ENCODE results near the gene MYORG.

DNA sequence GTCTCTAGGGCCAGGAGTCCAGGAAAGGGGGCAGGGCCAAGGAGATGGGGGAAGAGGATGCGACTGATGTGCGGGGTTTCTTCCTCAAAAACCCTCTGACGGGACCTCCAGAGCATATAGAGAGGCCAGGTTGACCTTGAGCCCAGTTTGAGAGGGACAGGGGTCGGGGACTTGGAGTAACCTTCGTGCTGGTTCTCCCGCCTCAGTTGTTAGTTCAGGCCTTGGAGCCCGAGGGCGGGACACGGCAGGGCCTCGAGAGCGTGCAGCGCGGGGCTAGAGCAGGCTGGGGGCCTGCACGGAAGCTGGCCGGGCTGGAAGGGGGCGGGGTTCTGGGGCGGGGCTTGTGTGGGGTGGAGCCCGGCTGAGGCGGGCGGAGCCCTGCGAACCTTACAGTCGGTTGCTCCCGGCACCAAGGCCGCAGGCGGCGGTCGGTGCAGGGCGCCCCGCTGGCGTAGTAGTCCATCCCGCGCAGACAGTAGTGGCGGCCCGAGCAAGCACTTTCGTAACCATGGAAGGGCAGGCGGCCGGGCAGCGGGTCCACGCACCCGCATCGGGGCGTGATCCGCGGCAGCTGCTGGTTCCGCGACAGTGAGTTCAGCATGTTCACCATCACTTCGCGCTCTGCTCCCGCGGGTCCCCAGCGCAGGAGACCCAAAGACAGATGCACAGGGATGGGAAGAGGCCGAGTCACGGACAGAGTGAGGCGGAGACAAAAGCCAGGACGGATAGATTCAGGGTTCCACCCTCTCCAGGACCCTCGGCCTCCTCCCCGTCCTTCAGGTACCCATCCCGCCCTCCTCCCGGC is 4.0 kb upstream of the MYORG start:
- TF ChIP-seq CTCF (IDR thresholded peaks at IDR 0.05 in 4 of 5, conservative IDR thresholded peaks at IDR 0.05 in 1 of 5) (no peak), POLR2A (IDR thresholded peaks at IDR 0.05) (peak in 1 of 2 donors; percentile 28)
